HL-60 (cell line): ENCODE data around the gene VENTX.

Experiments
- CTCF ChIP-seq: IDR thresholded peaks from one replicate; pipeline ENCODE4 v1.5.1; 2011; ENCODE audit warnings: low read length, control low read depth, inconsistent platforms; ENCODE audit not compliant: insufficient read depth
- GABPA ChIP-seq: IDR thresholded peaks from 2 replicates; pipeline ENCODE4 v1.6.1; 2012; ENCODE audit warnings: low read depth
- POLR2AphosphoS5 ChIP-seq: IDR thresholded peaks from 2 replicates; pipeline ENCODE4 v1.6.1; 2012; ENCODE audit warnings: low read depth
- REST ChIP-seq: IDR thresholded peaks from 2 replicates; pipeline ENCODE4 v1.6.1; 2012; ENCODE audit warnings: low read depth; ENCODE audit not compliant: insufficient replicate concordance
- SPI1 ChIP-seq: IDR thresholded peaks from 2 replicates; pipeline ENCODE4 v1.6.1; 2012; ENCODE audit warnings: low read depth, mild to moderate bottlenecking, borderline replicate concordance

GRCh38 chr10:133195611-133196010, 42.0 kb upstream of the VENTX start:
- TF ChIP-seq CTCF (no peak), POLR2AphosphoS5 (no peak), REST (no peak), GABPA (no peak), SPI1 (no peak)
